ENCODE results near the gene RRAS2. TPM values are rescaled to one million over a fixed set of nuclear protein-coding genes. Genes with fewer than 3 reads are reported as not detected.
A peak's percentile ranks its signal among the peaks of the same experiment; 100 is the strongest.

The RRAS2 gene
- polyA plus RNA-seq, 1 of the 3 experiments (the other 2 are of a cell fraction) = 53.3 TPM

- peaks cover 0 to 8% of the 10 kb centered on the region in 2 experiments for H3K36me3 ChIP-seq (replicated peaks in 1 of 2; ENCODE audit: control insufficient read depth in 1 of 2, insufficient read depth in 2 of 2, low read length in 1 of 2)
- H4K20me1 ChIP-seq (ENCODE audit: insufficient read depth) = no peaks in the 10 kb centered on the region
- H3K79me2 ChIP-seq (ENCODE audit: insufficient read depth) = no peaks in the 10 kb centered on the region
- WGBS (ENCODE audit: low lambda C conversion rate) = 85% methylated on average over 8 of the region's 8 CpGs
- no peaks in the 10 kb centered on the region for H3K9me2 ChIP-seq
- H3K9me3 ChIP-seq = no peaks in the 10 kb centered on the region
- H3K4me3 ChIP-seq (ENCODE audit: low read depth in 2 of 2, low read length in 1 of 2) = no peak overlapping the region
- H3K4me1 ChIP-seq (ENCODE audit: control insufficient read depth in 1 of 2, insufficient read depth in 2 of 2, low read depth in 1 of 2, low read length in 1 of 2) = no peaks in the 10 kb centered on the region; a peak in 1 of 4 replicates
- no peak overlapping the region for H2AFZ ChIP-seq (ENCODE audit: low read depth)
- DNase-seq = no peak
- ChIA-PET CTCF (interaction anchor here (1.1 to 1.5 kb wide), 2 partner anchors 12 to 306 kb away, joined by 5 to 8 read pairs; no protein-coding TSS in a partner anchor), POLR2A (interaction anchor here (0.6 kb wide), 1 partner anchor 210 kb away, joined by 3 read pairs; no protein-coding TSS in a partner anchor)
- TF ChIP-seq POLR2AphosphoS5 (IDR thresholded peaks at IDR 0.05; ENCODE audit: low read depth, low read length) (peak; percentile 23; the same call in 1 of the 2 replicates), TAF1 (IDR thresholded peaks at IDR 0.05; ENCODE audit: borderline replicate concordance, low read depth, low read length) (no peak)
- no peaks in the 10 kb centered on the region for H3K27me3 ChIP-seq (ENCODE audit: insufficient read depth)
- H3K4me2 ChIP-seq = no peak overlapping the region
- H3F3A ChIP-seq (replicated peaks; ENCODE audit: insufficient read depth) = no peaks in the 10 kb centered on the region
- no peak overlapping the region for H3K27ac ChIP-seq (ENCODE audit: low read depth in 2 of 2, low read length in 1 of 2)
- no peak overlapping the region for H3K9ac ChIP-seq
Measured at GRCh38 chr11:14262271-14262846, 96.6 kb downstream of the RRAS2 start.

- POLR2A ChIA-PET = no interaction called here
- H3K4me3 ChIP-seq (ENCODE audit: low read depth in 2 of 2, low read length in 1 of 2) = no peak overlapping the region
- TF ChIP-seq GABPA (IDR thresholded peaks at IDR 0.05; ENCODE audit: low read depth) (no peak), EZH2phosphoT487 (IDR thresholded peaks at IDR 0.05; ENCODE audit: borderline replicate concordance, low read depth) (no peak), FOSL2 (IDR thresholded peaks at IDR 0.05; ENCODE audit: borderline replicate concordance, low read depth) (no peak), TEAD4 (IDR thresholded peaks at IDR 0.05; ENCODE audit: borderline replicate concordance, insufficient read depth) (no peak), NRF1 (IDR thresholded peaks at IDR 0.05; ENCODE audit: low read depth, low read length) (no peak), GATA2 (CRISPR knock-in tag; IDR thresholded peaks at IDR 0.05) (no peak), JUND (IDR thresholded peaks at IDR 0.05) (no peak), IRF3 (IDR thresholded peaks at IDR 0.05; ENCODE audit: low read depth, low read length) (no peak), FOXM1 (IDR thresholded peaks at IDR 0.05; ENCODE audit: low read depth) (no peak), RCOR1 (IDR thresholded peaks at IDR 0.05; ENCODE audit: low read length) (no peak), POLR2AphosphoS5 (IDR thresholded peaks at IDR 0.05; ENCODE audit: low read depth, low read length) (no peak), YY1 (IDR thresholded peaks at IDR 0.05; ENCODE audit: low read depth) (no peak)
Measured at GRCh38 chr11:14261066-14261465, 97.9 kb downstream of the RRAS2 start.

More at GRCh38 chr11:14261066-14261465, 97.9 kb downstream of the RRAS2 start:
- Histone ChIP-seq H3K4me1 (ENCODE audit: control insufficient read depth in 1 of 2, insufficient read depth in 2 of 2, low read depth in 1 of 2, low read length in 1 of 2) (no peaks in the 10 kb centered on the region; a peak in 1 of 4 replicates), H3K36me3 (replicated peaks in 1 of 2; ENCODE audit: control insufficient read depth in 1 of 2, insufficient read depth in 2 of 2, low read length in 1 of 2) (peaks cover 0 to 7% of the 10 kb centered on the region in 2 experiments), H4K20me1 (ENCODE audit: insufficient read depth) (no peaks in the 10 kb centered on the region), H2AFZ (ENCODE audit: low read depth) (no peak overlapping the region), H3K79me2 (ENCODE audit: insufficient read depth) (no peaks in the 10 kb centered on the region), H3K9me2 (no peaks in the 10 kb centered on the region), H3K9ac (no peak overlapping the region), H3K27ac (ENCODE audit: low read depth in 2 of 2, low read length in 1 of 2) (no peak overlapping the region), H3F3A (replicated peaks; ENCODE audit: insufficient read depth) (no peaks in the 10 kb centered on the region), H3K27me3 (ENCODE audit: insufficient read depth) (no peaks in the 10 kb centered on the region), H3K9me3 (no peaks in the 10 kb centered on the region), H3K4me2 (no peak overlapping the region)
- 94% methylated on average over 4 of the region's 4 CpGs for WGBS (ENCODE audit: low lambda C conversion rate)
- CTCF ChIA-PET = interaction anchor here (1.5 kb wide), 1 partner anchor 305 kb away, joined by 5 read pairs; no protein-coding TSS in a partner anchor
- DNase-seq = no peak

Data from SK-N-SH (cell line).